ENCODE results near the gene ANKRD6.

The ANKRD6 gene

DNA sequence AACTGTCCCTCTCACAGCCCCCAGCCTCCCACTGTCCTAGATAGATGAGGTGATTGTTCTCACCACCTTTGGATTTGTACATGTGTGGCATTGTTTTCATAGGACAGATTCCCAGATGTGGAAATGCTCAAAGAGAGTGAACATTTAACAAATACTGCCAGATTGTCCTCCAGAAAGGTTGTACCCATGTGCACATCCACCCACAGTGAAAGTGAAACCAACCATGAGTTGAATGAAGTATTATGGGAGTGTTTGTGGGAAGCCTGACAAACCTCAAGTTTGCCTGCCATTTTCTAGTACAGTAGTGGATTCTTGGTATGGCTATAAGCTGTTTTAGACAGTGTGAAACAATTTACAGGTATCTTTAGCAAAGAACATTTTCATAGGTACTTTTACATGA is 42.7 kb downstream of the ANKRD6 start:
- DNase-seq, result no peak

DNA sequence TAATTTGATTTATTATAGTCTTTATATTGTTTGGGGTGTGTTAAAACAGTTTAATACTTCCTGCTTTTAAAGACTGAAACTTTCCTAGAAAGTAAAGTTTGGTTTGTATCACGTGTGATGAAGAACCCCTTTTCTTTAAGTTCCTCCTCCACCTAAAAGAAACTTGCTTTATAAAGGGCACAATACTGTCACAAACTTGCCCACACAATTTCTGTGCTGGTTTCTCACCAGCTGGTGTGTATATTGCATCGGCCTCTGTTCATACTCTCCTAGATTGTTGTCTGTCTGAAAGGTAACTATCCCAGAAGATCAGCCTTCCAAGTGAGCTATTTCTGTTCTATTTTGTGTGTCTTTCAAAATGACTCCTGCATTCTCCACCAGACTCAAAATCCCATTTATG is 46.9 kb downstream of the ANKRD6 start:
- DNase-seq, result no peak

- no peak for DNase-seq
Observed at GRCh38 chr6:89481695-89482094, 48.7 kb downstream of the ANKRD6 start.

DNA sequence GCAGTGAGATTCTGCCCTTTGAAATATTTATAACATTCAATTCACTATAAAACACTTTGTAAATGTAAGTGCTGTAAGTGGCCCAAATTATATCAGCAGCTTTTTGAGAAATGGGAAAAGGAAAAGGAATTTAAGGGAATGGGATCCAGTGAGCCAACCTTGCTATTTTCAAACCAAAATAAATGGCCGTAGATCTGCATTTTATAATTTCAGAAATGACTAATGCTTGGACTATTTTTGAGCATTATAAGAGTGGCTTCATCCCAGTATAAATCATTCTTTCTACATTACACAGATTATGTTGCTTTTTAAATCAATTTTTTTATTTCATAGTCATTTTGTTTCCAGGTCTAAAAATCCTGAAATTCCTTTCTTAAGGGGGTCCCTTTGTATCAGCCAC is 49.2 kb downstream of the ANKRD6 start:
- no peak for DNase-seq

GRCh38 chr6:89483111-89483720 is 50.3 kb downstream of the ANKRD6 start:
- DNase-seq, result peak; percentile 55

DNA sequence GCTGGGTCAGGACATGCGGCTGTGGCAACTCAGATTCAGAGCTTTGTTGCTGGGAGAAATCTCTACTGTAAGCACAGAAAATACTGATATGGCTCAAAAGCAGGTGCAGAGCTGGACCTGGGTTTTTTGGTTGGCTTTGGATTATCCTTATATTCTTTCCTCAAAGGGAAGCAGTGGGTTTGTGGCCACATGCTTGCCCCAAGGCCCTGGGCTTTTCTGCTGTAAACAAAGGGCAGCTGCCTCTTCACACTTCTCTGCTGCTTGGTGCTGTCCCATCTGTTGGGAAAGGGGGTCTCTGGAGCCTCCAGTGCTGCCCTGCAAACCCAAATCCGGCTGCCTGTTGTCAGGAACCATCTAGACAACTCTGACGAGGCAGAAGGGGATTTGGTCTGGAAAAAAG is 52.4 kb downstream of the ANKRD6 start:
- DNase-seq, result no peak

- DNase-seq, result no peak
Observed at GRCh38 chr6:89487864-89488263, 54.9 kb downstream of the ANKRD6 start.

DNA sequence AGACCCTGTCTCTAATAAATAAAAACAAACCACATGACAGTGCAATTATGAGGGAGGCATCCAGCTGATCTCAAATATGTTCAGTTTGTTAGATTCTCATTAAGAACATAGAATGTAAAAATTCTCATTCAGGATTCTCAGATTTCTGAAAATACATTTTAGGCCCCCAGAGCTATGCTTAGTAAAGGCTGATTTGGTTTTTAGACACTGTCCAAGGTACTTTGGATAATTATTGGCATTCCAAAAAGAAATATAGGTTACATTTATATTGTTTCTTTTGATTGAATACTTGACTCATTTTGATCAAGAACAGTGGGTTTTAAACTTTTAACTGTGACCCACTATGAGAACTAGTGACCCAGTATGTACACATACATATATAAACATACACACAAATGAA is 55.5 kb downstream of the ANKRD6 start:
- DNase-seq, result no peak

DNA sequence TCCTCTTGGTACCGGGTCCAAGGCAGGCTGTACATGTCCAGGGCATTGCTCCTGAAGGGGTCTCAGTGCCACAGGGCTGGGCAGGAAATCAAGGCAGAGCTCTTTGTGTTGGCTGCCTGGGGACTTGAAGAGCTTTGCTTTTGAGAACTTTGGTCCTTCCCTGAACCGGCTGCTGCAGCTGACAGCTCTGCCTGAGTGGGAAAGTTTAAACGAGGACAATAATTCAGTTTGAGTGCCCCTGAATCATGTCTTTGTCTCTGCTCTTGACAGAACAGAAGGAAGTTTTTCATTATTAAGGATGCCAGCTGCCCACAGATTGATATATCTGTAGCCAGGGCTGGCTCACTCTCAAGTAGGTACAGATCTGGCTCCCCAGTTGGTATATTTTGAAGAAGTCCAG is 56.1 kb downstream of the ANKRD6 start:
- peak; percentile 62 for DNase-seq

- DNase-seq, result no peak
Observed at GRCh38 chr6:89492025-89492640, 59.2 kb downstream of the ANKRD6 start.

GRCh38 chr6:89494131-89494793 is 61.3 kb downstream of the ANKRD6 start:
- no peak for DNase-seq

- no peak for DNase-seq
Observed at GRCh38 chr6:89495961-89496535, 63.1 kb downstream of the ANKRD6 start.

GRCh38 chr6:89500611-89501010 is 67.7 kb downstream of the ANKRD6 start:
- peak; percentile 37 for DNase-seq

DNA sequence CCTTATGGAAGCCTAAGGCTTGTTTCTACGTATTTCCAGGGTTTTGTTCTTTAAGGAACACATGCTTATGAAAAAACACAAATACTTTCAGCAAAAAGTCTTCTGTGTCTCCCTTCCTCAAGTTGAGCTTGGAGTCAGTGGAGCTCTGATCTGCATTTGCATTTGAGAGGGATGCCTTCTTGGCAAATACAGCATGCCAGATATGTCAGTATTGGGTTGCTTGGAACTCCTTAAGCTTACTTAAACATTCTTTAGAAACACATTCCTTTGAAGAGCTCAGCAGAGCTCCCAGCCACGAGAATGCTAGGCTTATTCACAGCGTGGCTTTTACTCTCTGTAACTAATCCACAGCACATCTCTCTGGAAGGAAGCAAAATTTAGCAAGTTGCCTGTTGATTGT is 68.3 kb downstream of the ANKRD6 start:
- peak; percentile 28 for DNase-seq

GRCh38 chr6:89501753-89502152 is 68.8 kb downstream of the ANKRD6 start:
- DNase-seq, result no peak

- DNase-seq, result no peak
Observed at GRCh38 chr6:89503641-89504040, 70.7 kb downstream of the ANKRD6 start.

DNA sequence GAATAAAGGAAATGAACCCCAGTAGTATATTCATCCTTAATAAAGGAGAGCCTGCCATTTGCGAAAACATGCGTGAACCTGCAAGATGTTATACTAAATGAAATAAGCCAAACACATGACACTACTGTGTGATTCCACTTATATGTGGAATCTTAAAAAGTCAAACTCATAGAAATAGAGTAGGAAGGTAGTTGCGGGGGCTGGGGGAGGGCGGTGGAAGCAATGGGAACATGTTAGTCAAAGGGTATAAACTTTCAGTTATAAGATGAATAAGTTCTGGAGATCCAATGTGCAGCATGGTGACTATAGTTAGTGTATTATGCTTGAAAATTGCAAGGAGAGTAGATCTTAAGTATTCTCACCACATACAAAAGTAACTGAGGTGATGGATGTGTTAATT is 72.9 kb downstream of the ANKRD6 start:
- no peak for DNase-seq

DNA sequence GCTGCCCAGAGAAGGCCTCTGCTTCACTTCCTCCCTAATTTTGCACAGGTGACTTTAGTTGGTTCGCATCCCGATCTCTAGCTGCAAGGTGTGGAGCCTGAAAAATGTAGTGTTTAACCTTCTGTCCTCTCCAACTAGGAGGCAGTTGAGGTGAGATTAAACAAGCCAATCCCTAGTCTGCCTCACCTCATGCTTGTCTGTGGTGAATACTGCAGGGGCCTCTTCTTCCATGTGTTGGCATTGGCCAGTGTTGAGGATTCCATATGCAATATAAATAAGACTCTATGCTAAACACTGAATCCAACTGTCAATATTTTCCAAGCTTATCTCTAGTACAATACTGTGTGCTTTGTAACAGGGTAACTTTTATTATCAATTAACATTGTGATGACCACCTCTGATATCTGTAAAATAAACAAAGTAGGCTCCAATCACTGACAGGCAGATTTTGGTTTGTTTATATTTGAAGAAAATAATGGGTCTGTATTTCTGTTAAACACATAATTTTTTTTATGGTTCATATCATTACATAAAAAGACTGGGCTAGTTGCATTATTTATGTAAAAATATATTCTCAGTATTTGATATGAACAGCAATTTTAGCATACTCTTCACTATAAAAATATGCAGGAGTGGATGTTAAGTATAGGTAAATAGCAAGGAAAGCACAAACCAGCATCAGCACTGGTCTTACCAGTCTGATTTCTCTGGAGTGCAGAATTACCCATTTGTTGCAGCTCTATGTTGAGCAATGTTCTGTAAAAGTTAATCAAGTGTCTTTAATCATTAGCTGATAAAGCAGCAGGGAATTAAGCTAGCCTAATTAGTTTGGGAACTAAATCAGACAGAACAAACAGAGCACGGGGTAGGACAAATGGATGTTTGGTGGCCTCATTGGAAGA is 74.0 kb downstream of the ANKRD6 start:
- no peak for DNase-seq

DNA sequence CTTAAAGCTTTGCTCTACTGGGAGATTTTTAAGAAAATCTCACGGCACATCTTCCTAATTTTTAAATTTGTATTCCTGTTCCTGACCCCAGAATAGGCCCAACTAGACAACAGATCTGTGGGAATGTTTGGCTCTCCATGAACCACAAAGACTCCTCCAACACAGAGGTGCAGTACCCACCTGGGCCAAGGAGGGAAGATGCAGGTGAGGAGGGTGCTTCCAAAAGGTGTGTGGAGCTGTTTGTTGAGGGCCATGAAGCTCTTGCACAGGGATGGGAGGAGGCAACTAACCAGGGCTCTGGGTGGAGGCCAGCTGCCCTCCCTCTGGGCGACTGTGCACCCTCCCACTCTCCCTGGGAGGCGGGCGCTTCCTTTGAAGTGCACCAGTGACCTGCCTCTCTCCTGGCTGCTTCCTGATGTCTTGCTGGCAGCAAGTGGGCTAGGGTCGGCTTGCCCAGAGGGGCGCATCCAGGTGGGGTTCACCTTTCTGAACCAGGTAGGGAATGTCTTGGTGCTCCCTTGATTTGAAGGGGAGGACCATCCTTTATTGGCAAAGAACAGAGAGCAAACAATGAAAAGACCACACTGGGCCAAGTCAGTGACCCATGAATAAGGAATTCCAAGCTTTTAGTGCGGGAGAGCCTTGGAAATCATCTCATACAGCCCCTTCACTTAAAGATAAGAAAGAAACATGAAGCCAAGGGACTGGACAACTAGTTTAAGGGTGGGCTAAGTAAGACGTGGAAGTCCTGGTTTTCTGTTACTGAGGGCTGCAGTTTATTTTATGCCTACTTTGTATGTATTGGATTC is 76.0 kb downstream of the ANKRD6 start:
- DNase-seq, result no peak

DNA sequence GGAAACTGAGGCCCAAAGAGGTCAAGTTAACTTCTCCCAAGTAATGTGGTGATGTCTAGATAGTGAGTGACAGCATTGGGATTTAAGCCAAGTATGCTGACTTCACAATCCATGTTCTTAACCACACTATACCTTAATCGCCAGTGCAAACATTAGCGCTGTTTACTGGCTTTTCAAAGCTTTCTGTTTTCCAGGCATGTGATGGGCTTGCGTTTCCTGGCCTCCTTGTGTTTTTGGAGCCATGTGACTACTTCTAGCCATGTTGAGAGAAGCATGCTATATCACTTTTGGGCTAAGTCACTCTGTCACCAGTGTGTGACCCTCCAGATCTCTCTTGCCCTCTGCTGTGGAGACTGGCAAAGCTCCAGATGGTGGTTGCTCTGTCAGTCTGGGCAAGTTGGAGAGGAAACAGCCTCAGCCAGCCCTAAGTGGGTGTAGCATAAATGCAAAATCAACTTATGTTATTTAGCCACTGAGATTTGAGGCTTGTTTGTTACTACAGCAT is 76.9 kb downstream of the ANKRD6 start:
- DNase-seq, result no peak

DNA sequence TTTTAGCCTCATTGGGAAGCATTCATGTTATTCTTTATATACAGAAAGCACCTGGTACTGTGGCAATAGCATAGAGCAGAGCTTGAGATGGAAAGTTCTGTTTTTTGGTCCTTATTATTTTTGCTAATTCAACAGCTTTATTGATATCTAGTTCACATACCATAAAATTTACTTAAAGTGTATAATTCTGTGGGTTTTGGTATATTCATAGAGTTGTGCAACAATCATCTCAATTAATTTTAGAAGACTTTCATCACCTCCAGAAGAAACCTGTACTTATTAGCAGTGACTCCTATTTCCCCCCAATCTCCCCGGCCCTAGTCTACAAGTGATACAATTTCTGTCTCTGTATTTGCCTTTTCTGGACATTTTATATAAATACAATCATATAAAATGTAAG is 77.4 kb downstream of the ANKRD6 start:
- DNase-seq, result no peak

All from retina (tissue), 1 donor.